Measurements from ENCODE around the gene C5. TPM values are rescaled to one million over a fixed set of nuclear protein-coding genes. Genes with fewer than 3 reads are reported as not detected.

The C5 gene
- total and polyA plus RNA-seq, 2 experiments from 2014 or later: 0.31 TPM; not detected in 1

DNA sequence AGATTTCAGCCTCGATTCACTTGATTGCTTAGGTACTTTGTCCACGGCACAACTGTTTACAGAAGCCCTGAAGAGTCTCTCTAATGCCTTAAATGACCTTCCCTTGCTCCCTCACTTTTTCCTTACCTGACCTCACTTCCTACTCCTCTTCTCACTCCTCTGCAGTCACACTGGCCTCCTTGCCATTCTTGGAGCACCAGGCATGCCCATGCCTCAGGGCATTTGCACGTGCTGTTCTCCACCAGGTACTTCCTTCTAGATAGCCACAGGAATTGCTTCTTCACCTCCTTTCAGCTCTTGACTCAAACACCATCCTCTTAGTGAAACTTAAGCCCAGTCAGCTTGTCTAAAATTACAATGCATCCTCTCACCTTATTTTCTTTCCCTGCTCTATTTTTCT is 71.1 kb downstream of the C5 start:
- Mint-ChIP-seq H3K4me3 (no peak overlapping the region), H3K27ac (no peak overlapping the region), H3K36me3 (ENCODE audit: low read depth) (no peaks in the 10 kb centered on the region), H3K9me3 (no peaks in the 10 kb centered on the region), H3K27me3 (ENCODE audit: insufficient read depth, low read depth, poor library complexity) (peaks cover 6% of the 10 kb centered on the region), H3K4me1 (peaks cover 5% of the 10 kb centered on the region; the same call in 1 of the 3 replicates)
- Histone ChIP-seq H3K4me1 (ENCODE audit: insufficient read depth) (no peaks in the 10 kb centered on the region), H3K79me2 (replicated peaks; ENCODE audit: insufficient read depth) (no peaks in the 10 kb centered on the region), H3K9me2 (ENCODE audit: insufficient read depth) (no peaks in the 10 kb centered on the region), H3K27me3 (ENCODE audit: insufficient read depth) (no peaks in the 10 kb centered on the region), H3K4me3 (no peak overlapping the region), H3K36me3 (ENCODE audit: insufficient read depth) (no peaks in the 10 kb centered on the region), H3K27ac (ENCODE audit: low read depth) (no peak overlapping the region), H3K4me2 (no peak overlapping the region), H4K20me1 (replicated peaks; ENCODE audit: insufficient read depth) (no peaks in the 10 kb centered on the region), H2AFZ (no peak overlapping the region), H3F3A (replicated peaks; ENCODE audit: low read depth) (no peaks in the 10 kb centered on the region)
- DNase-seq (ENCODE audit: low spot score) (no peak), ATAC-seq (no peak)
- no peak for TF ChIP-seq POLR2AphosphoS5 (IDR thresholded peaks at IDR 0.05; ENCODE audit: low read depth)

DNA sequence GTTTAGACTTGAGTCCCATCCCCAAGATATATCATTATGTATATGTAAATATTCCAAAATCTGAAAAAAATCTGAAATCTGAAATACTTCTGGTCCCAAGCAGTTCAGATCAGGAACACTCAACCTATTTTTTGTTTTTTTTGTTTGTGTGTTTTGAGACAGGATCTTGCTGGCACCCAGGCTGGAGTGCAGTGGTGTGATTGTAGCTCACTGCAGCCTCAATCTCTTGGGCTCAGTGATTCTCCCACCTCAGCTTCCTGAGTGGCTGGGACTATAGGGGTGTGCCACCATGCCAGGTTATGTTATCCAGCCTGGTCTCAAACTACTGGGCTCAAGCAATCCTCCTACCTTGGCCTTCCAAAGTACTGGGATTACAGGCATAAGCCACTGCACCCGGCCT is 72.8 kb downstream of the C5 start:
- Histone ChIP-seq H3F3A (replicated peaks; ENCODE audit: low read depth) (no peaks in the 10 kb centered on the region), H3K36me3 (ENCODE audit: insufficient read depth) (no peaks in the 10 kb centered on the region), H2AFZ (no peak overlapping the region), H3K9me2 (ENCODE audit: insufficient read depth) (no peaks in the 10 kb centered on the region), H3K4me3 (no peak overlapping the region), H3K4me2 (no peak overlapping the region), H3K79me2 (replicated peaks; ENCODE audit: insufficient read depth) (no peaks in the 10 kb centered on the region), H4K20me1 (replicated peaks; ENCODE audit: insufficient read depth) (no peaks in the 10 kb centered on the region), H3K27me3 (ENCODE audit: insufficient read depth) (no peaks in the 10 kb centered on the region), H3K27ac (ENCODE audit: low read depth) (no peak overlapping the region), H3K4me1 (ENCODE audit: insufficient read depth) (peaks cover 4% of the 10 kb centered on the region)
- H3K9me3 Mint-ChIP-seq: no peaks in the 10 kb centered on the region
- H3K4me1 Mint-ChIP-seq: peaks cover 10% of the 10 kb centered on the region
- H3K27ac Mint-ChIP-seq: no peak overlapping the region
- ATAC-seq (no peak), DNase-seq (ENCODE audit: low spot score) (no peak)
- H3K4me3 Mint-ChIP-seq: no peak overlapping the region
- no peaks in the 10 kb centered on the region for H3K36me3 Mint-ChIP-seq (ENCODE audit: low read depth)
- peaks cover 7% of the 10 kb centered on the region for H3K27me3 Mint-ChIP-seq (ENCODE audit: insufficient read depth, low read depth, poor library complexity)
- TF ChIP-seq POLR2AphosphoS5 (IDR thresholded peaks at IDR 0.05; ENCODE audit: low read depth): no peak
- TF ChIP-seq, protein P1, sequence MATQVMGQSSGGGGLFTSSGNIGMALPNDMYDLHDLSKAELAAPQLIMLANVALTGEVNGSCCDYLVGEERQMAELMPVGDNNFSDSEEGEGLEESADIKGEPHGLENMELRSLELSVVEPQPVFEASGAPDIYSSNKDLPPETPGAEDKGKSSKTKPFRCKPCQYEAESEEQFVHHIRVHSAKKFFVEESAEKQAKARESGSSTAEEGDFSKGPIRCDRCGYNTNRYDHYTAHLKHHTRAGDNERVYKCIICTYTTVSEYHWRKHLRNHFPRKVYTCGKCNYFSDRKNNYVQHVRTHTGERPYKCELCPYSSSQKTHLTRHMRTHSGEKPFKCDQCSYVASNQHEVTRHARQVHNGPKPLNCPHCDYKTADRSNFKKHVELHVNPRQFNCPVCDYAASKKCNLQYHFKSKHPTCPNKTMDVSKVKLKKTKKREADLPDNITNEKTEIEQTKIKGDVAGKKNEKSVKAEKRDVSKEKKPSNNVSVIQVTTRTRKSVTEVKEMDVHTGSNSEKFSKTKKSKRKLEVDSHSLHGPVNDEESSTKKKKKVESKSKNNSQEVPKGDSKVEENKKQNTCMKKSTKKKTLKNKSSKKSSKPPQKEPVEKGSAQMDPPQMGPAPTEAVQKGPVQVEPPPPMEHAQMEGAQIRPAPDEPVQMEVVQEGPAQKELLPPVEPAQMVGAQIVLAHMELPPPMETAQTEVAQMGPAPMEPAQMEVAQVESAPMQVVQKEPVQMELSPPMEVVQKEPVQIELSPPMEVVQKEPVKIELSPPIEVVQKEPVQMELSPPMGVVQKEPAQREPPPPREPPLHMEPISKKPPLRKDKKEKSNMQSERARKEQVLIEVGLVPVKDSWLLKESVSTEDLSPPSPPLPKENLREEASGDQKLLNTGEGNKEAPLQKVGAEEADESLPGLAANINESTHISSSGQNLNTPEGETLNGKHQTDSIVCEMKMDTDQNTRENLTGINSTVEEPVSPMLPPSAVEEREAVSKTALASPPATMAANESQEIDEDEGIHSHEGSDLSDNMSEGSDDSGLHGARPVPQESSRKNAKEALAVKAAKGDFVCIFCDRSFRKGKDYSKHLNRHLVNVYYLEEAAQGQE (IDR thresholded peaks at IDR 0.05; ENCODE audit: unreplicated experiment): no peak
- no peak for TF ChIP-seq JUNB (IDR thresholded peaks at IDR 0.05; ENCODE audit: unreplicated experiment)
- TF ChIP-seq, protein P2, sequence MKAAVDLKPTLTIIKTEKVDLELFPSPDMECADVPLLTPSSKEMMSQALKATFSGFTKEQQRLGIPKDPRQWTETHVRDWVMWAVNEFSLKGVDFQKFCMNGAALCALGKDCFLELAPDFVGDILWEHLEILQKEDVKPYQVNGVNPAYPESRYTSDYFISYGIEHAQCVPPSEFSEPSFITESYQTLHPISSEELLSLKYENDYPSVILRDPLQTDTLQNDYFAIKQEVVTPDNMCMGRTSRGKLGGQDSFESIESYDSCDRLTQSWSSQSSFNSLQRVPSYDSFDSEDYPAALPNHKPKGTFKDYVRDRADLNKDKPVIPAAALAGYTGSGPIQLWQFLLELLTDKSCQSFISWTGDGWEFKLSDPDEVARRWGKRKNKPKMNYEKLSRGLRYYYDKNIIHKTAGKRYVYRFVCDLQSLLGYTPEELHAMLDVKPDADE (IDR thresholded peaks at IDR 0.05): no peak
- no peak for TF ChIP-seq CREB1 (CRISPR knock-in tag; IDR thresholded peaks at IDR 0.05; ENCODE audit: low read depth)
- TF ChIP-seq CTCF (conservative IDR thresholded peaks at IDR 0.05; ENCODE audit: low read depth in 2 of 2): no peak
- no peak for TF ChIP-seq ZNF462 (CRISPR knock-in tag; IDR thresholded peaks at IDR 0.05)
- TF ChIP-seq EZH2phosphoT487 (IDR thresholded peaks at IDR 0.05; ENCODE audit: unreplicated experiment): no peak
- TF ChIP-seq NANOG (IDR thresholded peaks at IDR 0.05; ENCODE audit: borderline replicate concordance): no peak
- no peak for TF ChIP-seq ZNF114 (CRISPR knock-in tag; IDR thresholded peaks at IDR 0.05)

Data from GM23338 (cell line).